Measurements from ENCODE around the gene VMP1.

GRCh38 chr17:59764292-59764741 lies 56.9 kb downstream of the VMP1 start:
- no peak for TF ChIP-seq EZH2 (IDR thresholded peaks at IDR 0.05; ENCODE audit: insufficient read depth, poor library complexity, severe bottlenecking)
- TF ChIP-seq EZH2phosphoT487 (IDR thresholded peaks at IDR 0.05; ENCODE audit: insufficient read depth, low read depth), result no peak
